ENCODE results near the gene CANT1.
"Not testable (repeated sequence)": the region's sequence is repeated elsewhere in the genome, so short reads cannot be mapped to it uniquely, and the experiment has no call there.

The CANT1 gene

GRCh38 chr17:79027274-79027924 lies 17.8 kb upstream of the CANT1 start:
- no peak for DNase-seq

GRCh38 chr17:79026376-79027273 lies 17.1 kb upstream of the CANT1 start:
- no peak for DNase-seq

- DNase-seq, result no peak
Measured at GRCh38 chr17:79024901-79025737, 15.6 kb upstream of the CANT1 start.

- no peak for DNase-seq
Measured at GRCh38 chr17:79023886-79024771, 14.6 kb upstream of the CANT1 start, which contains the start of gene C1QTNF1. Gene C1QTNF1 (plus strand): TSS chr17:79024169. CDS start chr17:79043969, 19,800 bp downstream.

GRCh38 chr17:79023180-79023705 lies 13.7 kb upstream of the CANT1 start:
- DNase-seq, result no peak

- DNase-seq, result no peak
Measured at GRCh38 chr17:79022507-79022991, 13.0 kb upstream of the CANT1 start.

- DNase-seq, result not testable (repeated sequence)
Measured at GRCh38 chr17:79021929-79022328, 12.4 kb upstream of the CANT1 start.

- no peak for DNase-seq
Measured at GRCh38 chr17:79020631-79021301, 11.2 kb upstream of the CANT1 start.

- no peak for DNase-seq
Measured at GRCh38 chr17:79019632-79020584, 10.3 kb upstream of the CANT1 start.

- DNase-seq, result no peak
Measured at GRCh38 chr17:79019261-79019631, 9.7 kb upstream of the CANT1 start.

- DNase-seq, result no peak
Measured at GRCh38 chr17:79018370-79018695, 8.8 kb upstream of the CANT1 start.

- no peak for DNase-seq
Measured at GRCh38 chr17:79017546-79018369, 8.2 kb upstream of the CANT1 start.

- no peak for DNase-seq
Measured at GRCh38 chr17:79014158-79014758, 4.7 kb upstream of the CANT1 start.

- DNase-seq, result no peak
Measured at GRCh38 chr17:79012563-79013134, 3.1 kb upstream of the CANT1 start.

- no peak for DNase-seq
Measured at GRCh38 chr17:79011451-79012147, 2.0 kb upstream of the CANT1 start.

- DNase-seq, result no peak
Measured at GRCh38 chr17:79010304-79010646, 711 bp upstream of the CANT1 start.

- DNase-seq, result no peak
Measured at GRCh38 chr17:79008666-79009387, 737 bp downstream of the CANT1 start.

All from 8988T (cell line).